DMS79 (cell line): ENCODE data around the gene EGR4.

Experiments
- DNase-seq: peaks from one replicate; lab custom pipeline; 2025; lab: John Stamatoyannopoulos, UW

EGR4 gene

DNA sequence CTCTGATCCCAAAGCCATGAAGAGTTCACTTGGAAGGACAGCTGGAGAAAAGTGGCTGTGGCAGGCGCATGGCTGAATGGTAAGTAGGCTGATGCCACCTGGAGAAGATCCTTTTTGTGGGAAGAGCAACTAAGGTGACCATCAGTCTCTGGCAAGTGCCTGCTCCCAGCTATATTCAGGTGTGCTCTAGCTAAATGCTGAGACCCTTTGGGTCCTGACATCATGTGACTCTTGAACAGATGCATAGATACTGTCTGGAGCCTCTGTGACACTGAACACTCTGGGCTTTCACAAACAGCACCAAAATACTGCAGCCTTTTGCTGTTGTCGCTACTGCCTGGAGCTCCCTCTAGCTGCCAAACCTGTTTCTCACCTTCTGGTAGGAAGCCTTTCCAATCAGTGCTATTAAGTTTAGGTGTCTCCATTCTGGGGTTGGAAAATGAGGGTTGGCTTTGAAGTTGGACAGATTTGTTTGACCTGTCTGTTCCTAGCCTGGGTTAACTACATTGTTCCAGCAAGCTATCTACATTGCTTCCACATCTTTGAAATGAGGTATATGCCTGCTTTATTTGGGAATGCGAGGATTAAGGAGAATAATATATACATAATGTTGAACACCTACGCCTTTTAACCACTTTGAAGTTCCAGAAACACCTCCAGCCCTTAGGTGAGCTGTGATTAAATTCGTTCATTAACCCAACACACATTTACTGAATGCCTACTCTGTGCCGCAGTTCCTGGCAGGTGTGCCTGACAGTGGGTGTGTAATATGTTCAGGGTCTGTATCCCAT lies 3.1 kb downstream of the EGR4 start:
- peak; percentile 10 for DNase-seq

DNA sequence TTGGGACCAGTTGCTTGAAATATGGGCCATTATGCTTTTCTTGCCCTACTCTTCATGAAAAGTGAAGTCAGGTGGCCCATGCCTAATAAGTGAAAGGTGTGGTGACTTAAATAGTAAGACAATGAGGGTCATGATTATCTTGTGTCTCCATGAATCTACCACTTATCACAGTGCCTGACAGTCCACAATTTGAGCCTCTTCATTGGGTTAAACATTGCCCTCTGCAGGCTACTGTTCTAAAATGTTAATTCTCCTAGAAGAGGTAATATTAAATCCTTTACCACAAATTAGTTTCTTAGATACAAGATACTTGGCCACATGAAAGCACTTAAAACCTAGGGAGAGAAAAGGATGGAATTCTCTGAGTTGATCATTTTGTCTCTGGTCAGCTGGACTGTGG lies 4.0 kb downstream of the EGR4 start:
- no peak for DNase-seq

DNA sequence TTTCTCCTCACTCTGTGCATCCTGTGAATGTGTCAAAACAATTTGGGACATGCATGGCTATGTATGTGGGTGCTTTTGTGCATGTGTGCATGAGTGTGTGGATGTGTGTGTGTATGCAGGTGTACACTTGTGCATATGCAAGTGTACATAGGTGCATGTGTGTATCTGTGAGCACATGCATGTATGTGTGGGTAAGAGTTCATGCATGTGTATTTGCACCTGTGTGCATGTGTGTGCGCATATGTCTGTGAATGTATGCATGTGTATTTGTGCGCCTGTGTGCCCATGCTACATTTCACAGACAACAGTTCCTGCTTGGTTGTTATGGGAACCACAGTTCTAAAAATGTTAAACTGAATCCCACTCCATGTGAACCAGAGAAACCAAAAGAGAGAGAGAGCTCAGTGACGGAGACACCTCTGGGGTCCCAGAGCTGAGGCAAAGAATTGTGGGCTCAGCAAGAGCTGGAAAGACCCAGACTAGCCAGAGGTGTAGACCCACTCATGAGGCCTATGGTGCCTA lies 7.2 kb downstream of the EGR4 start:
- no peak for DNase-seq

DNA sequence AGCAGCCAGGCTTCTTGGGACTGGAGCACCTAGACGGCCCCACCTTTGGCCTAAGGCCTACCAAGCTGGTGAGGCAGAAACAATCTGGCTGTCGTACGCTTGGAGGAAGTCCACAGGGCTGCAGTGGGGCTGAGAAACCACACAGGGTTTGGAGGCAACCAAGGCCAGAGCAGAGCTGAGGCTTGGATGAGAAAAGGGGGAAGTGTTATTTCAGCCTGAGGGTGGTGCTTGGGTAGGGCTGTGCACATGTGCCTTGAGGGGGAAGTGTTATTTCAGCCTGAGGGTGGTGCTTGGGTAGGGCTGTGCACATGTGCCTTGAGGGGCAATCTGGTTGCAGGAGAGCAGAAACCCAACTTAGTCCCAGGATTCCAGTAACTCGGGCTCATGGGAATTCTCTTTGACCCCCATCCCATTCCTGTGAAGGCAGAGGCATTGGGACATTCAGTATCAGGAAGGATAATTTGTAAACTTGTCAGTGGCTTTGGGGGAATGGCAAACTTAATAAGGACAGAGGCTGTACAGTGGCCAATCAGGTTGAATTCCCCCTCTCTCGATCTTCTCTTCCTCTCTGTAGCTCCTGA lies 8.1 kb downstream of the EGR4 start:
- DNase-seq: no peak

DNA sequence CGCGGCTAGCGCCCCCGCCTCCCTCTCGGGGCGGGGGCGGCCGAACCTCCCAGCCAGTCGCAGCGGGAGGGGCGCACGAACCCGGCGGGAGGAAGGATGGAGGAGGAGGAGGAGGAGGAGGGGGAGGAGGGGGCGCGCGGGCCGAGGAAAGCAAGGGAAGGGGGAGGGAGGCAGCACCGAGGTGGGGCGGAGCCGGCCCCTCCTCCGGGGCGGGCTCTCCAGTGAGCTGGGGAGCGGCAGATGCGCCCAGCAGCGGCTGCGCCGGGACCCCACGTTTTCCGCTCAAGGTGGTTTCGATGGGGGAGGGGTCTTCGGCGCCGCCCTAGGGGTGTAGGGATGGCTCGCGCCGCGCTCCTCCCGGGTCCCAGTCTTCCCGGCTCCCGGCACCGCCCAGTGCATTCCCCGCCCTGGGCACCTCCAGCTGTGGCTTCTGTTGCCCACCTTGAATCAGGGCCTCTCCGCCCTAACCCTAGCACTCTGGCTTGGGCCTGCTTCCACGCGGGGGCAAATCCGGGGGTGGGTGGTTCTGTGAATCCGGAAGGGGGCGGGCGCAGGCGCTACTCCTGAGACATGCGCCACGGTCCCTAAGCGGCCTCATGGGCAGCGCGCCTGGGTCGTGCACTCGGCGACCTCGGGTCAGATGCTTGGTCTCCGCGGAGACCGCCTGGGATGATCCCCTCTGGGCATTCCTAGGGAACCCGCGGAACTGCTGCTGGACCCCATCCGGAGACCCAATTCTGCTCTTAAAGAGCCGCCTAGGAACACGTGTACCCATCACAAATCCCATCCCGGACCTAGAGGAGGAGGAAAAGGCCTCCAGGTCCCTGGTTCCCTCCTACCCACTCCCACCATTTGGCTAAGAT lies 8.8 kb downstream of the EGR4 start, which contains the start of gene FBXO41:
Gene FBXO41 (minus strand): TSS at position 183 of the 863 bp plus-strand sequence. CDS start 14,848 bp downstream, outside the sequence.
- peak; percentile 34 for DNase-seq

DNA sequence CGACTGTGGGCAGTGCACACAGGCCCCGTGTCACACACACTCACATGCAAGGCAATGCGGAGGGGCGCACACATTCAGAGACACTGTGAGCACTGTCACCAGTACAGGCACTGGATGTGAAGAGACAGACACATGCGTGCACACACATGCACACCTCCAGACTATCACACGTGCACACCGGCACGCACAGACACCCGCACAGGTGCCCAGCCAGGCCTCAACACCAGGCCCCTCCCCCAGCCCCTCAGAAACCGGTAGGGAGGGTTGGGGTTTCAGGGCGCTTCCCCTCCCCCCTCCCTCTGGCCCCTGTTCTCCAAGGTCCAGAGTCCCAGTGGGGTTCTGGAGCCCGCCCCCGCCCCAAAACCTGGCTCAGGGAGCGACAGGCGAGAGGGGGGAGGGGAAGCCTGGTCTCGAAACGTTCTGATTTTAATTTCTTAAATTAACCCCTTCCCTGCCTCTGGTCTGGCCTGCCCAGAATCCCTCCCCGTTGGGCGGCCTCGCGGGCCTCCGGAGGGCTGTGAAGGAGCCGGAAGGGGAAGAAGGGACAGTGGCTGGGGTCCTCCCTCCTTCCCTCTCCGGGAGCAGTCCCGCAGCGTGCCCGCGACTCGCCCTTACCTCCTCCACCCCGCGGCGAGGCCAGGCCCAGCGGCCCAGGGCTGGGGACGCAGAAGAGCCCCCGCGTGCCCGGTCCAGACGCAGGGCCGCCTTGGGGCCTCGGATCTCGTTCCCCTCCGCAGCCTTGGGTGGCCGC lies 9.6 kb downstream of the EGR4 start:
- no peak for DNase-seq

DNA sequence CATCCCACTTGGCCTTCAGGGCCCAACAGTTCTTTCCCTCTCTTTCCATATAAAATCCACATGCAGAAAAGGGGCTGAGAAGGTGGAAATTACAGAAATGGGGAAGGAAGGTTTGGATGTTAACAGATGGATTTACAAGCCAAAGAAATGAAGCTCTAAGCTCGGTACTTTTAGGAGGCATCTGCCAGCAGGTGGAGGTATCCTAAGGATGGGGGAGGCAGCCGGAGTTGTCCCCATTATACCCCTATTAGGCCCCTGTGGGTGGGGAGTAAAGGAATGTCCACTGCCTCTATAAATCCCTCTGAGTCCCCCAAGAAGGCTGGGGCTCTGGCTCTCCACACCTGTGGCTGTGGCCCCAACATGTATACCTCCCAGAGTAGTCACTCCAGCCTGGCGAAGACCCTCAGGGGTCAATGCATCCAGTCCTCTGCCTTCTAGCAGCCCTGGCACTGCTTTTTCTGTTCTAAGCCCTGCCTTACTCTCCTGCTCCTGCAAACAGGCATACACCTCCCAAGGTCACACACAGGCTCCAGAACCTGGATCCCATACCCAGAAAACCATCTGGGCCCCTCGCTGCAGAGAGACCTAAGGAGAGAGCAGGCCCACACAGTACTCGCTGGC lies 10.3 kb downstream of the EGR4 start:
- no peak for DNase-seq

DNA sequence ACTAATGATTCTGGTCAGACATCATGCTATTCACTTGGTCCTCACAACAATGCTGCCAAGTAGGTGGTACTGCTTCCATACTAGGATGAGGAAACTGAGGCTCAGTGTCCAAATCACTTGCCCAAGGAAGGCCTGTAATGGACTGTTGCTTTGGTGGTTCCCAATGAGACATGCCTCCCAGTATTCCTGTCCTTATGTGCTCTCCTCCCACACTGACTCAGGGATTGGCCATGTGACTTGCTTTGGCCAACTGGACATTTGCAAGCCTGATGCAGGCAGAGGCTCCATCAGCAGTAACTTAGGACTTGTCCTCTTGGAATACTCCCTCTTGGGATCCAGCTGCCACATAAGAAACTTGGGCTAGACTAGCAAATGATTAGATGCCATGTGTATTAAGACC lies 12.1 kb downstream of the EGR4 start:
- DNase-seq: no peak

DNA sequence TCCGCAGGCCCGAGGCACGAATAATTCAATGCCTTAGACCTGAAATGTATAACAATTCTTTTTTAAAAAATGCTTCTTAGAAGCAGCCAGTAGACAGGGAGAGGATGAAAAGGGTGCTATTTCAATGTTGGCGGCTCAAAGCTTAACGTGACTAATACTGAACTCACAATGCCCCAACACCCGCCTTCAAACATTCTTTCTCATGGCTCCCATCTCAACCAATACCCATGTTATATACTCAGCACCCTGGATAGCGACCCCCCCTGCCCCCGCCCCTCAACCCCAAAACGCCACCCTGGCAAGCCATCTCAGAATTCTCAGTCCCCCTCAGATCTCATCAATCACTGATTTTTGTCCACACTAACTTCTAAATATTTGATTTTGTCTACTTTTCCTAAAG lies 13.5 kb downstream of the EGR4 start:
- DNase-seq: no peak

DNA sequence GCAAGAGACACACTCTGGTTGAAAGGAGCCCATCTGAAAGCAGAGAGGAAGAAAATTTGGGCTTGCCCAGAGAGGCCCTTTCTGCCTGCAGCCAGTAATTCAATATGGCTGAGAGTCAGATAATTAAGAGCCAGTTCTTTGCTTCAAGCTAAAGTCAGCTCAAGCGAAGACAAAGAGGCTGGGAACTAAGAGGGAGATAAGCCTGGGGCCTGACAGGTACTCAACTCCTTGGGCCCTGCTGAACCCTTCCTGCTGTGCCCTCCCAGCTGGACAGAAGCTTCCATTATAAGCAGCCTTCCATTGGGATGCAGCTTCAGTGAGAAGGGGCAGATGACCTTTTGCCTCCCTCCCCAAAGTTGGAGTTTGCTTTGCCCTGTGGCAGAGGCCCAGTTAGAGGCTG lies 21.1 kb downstream of the EGR4 start:
- no peak for DNase-seq

DNA sequence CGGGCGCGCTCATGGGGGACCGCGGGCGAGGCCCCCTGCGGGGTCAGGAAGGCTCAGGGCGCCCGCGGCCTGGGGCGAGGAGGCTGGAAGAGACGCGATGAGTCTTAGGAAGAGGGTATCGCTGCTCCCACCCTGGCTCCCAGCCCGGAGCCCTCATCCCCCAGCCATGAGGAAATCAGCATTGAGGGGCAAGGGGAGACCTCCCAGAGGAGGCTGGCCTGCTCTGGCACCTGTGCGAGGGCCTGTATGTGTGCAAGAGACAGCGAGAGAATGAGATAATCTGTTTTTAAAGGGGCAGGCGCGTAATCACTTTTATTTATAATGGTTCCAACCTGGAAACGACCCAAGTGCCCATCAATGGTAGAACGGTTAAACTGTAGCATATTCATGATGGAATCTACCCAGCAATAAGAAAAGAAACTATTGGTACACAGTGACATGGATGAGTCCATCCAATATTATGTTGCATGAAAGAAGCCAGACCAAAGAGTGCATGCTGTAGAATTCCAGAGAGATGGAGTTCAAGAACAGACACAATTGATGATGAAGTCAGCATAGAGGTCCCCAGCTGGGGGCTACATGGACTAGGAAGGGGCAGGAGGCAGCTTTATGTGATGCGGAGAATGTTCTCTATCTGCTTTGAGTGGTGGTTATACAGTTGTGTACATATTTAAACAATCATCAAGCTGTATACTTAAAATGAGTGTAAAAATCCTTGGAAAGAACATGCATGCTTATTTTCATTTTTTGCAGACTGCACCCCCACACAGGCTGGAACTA lies 23.5 kb downstream of the EGR4 start:
- DNase-seq: no peak

DNA sequence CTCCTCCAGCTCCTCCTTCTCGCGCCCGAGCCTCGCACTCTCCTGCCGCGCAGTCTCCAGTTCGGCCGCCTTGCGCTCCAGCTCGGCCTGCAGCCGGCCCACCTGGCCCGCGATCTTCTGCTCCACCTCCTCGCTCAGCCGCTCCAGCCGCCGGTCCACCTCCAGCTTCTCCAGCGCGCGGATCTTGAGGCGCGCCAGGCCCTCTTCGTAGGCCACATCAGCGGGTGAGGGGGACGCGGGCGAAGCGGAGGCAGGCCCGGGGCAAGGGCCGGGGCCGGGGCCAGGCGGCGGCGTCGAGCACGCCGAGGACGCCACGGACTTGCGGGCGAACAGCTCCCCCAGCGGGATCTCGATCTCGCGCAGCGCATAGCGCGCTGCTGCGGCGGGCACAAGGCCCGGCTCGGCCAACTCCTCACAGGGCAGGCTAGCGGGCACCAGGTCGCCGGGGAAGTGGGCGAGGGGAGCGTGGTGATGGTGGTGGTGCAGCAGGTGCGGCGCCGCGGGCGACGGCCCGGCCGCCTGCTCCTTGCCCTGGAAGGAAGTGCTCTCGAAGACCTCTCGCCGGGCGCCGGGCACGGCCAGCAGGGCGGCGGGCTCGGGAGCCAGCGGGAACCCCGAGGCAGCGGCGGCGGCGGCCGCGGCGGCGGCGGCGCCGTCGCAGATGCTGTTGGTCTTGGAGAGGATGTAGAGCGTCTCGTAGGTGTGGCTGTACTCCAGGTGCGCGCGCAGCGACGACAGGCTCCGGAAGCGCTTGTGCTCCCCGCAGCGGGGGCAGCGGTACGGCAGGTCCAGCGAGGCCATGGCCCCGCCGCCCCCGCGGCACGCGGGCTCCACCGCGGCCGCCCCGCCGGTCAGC lies 24.3 kb downstream of the EGR4 start:
- peak; percentile 72 for DNase-seq

DNA sequence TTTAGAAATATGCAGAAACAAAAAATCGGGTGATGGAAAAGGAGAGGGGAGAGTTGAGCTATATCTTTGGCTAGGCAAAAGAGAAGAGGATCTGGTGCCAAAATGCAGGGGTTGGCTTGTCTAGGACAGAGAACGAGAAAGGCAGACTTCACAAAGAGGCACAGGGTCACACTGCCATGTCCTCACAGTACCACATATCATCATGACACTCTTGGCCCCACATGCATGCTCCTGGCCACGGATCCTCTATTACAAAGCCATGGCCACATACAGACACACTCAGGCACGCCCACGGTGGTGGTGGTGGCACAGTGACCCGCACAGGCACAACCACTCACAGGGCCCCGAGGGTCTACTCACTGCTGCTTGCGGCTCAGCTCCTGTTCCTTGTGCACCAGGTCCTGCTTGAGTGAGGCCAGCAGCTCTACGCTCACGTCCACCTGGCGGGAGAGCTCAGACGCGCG lies 24.9 kb downstream of the EGR4 start:
- DNase-seq: peak; percentile 62

DNA sequence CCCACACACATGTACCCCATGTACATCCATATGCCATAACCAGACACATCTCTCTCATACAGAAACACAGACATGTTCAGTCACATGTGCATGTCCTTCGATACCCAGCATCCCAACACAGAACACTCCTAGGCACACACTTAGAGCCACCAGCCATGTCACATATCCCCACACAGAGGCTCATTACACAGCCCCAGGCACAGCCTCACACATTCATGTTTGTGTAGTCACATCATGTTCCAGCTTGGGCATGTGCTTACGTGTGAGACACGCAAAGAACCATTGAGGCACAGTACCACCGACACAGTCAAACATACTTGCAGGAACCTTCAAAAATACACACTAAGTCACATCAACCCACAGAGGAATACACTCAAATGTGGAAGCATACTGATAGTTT lies 26.3 kb downstream of the EGR4 start:
- DNase-seq: no peak

DNA sequence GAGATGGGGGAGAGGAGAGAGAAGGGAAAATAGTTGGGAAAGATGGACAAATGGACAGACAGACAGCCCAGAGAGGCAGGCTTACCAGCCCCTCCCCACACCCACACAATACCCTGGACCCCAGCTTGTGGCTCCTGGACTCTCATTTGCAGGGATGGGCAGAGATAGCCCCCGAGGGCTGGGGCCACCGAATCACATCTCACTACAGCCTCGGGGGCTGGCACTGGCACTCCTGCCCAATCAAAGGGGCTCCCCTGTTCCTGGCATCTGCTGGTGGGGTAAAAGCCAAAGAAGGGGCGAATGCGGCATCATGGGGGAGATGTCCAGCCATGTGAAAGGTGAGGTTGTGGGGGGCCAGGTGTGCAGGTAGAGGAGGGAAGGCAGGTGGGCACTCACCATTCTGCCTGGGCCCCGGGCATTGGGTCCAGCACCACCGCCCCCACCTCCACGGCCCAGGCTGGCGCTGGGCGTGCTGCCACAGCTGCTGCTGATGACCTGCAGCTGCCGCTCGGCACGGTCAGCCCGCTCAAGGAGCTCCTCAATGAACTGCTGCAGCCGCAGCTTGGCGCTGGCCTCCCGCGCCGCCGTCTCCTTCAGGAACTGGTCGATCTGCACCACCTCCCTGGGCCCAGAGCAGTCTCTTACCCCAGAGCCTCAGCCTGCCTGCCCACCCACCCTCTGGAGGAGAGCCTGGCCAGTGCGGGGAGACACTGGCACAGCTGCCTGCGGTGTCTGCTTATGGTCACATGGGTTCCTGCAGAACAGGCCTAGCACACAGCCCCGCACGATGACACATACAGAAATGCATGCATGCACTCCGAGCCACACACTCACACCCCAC lies 27.1 kb downstream of the EGR4 start:
- DNase-seq: peak; percentile 17

DNA sequence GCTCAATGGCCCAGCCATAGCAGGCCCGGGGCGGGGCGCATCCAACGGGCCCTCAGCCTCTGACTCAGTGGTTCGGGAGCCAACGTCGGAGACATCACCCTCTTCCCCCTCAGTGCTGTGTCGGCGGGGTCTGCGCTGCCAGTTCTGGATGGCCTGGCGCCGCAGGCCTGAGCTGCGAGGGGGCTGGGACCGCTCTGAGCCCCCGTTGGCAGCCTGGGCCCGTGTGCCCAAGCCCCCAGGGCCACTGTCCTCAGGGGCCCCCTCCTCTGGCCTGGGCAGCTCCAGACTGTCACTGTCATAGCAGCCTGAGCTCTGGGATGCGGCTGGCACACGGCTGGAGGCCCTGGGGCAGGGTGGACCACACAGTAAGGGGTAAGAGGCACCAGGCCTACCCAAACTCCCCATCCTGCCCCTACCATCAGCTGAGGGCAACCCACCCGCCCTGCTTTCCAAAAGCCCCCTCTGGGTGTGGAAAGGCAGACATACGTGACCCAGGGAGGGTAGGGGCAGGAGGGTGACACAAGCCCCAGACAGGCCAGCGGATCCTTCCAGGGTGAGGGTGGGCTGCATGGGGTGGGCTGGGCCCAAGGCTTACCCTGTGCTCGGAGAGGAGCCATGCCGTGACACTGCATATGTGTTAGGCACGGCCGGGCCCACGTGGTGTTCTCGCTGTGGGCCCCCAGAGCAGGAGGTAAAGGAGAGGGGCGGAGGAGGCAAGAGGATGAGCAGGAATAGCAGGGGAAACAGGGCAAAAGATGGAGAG lies 27.9 kb downstream of the EGR4 start:
- DNase-seq: no peak

DNA sequence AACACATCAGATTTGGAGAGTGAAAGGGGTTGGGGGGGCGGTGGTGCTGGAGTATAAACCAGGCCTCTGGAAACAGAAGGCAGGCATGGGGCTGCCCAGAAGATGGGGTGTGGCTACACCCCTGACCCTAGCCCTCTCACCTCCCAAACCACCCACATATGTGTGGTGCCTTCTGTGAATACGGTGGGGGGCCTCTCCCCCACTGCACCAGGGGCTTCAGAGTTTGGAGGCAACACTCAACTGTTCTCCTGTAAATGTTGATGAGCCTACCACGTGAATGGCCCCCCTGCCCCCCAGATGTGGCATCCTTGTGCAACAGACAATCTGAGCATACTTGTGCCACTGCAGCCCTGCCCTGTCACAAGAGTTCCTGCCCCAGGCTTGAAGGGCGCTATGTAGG lies 28.6 kb downstream of the EGR4 start:
- no peak for DNase-seq

DNA sequence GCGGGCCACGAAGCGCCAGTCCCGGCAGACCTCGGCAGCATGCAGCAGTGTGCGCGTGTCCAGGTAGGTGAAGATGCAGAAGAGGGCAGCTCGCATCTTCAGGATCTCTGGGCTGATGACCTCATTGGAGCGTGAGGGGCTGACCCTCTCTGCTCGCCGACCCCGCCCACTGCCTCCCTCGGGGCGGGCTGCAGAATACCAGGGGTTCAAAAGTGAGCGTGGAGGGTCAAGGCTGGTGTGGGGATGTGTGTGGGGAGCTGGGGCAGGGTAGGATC lies 29.1 kb downstream of the EGR4 start:
- DNase-seq: no peak
